HCT116 (cell line): Measurements from ENCODE around the gene SPON2. TPM values are rescaled to one million over a fixed set of nuclear protein-coding genes. Genes with fewer than 3 reads are reported as not detected.
"Not testable (repeated sequence)": the region's sequence is repeated elsewhere in the genome, so short reads cannot be mapped to it uniquely, and the experiment has no call there.

Experiments used
- ATAC-seq: fragments of 200-7000 bp; cut with Tn5 transposase; 2 replicates; pipeline ENCODE4 v1.9.1; 2020; ENCODE audit warnings: mild to moderate bottlenecking, moderate library complexity
- BruUV-seq: library from RNA; stranded (reverse); fragments of 400-500 nt; replicated peaks from 2 replicates; lab custom pipeline; 2021; lab: Mats Ljungman, UMichigan
- CTCF ChIA-PET: fragments of 300-600 bp; sonication (Branson Sonifier 250); formaldehyde crosslinking; loops from one replicate; lab custom pipeline; 2021; ENCODE audit warnings: antibody characterized with exemption; lab: Charles Lee
- POLR2A ChIA-PET: fragments of 300-600, 350-600 bp; sonication (Branson Sonifier 250); formaldehyde crosslinking; loops from one replicate; lab custom pipeline; 2021; ENCODE audit warnings: antibody characterized with exemption; lab: Charles Lee
- RAD21 ChIA-PET, 2 experiments: fragments of 300-600 bp; sonication (Branson Sonifier 250); formaldehyde crosslinking; loops; one replicate each; lab custom pipeline; 2023; ENCODE audit warnings: low total read pairs in 2 of 2; ENCODE audit not compliant: uncharacterized antibody in 2 of 2, unreplicated experiment in 2 of 2, low non-redundant PET in 1 of 2; lab: Charles Lee
- DNase-seq: peaks from one replicate; pipeline ENCODE4 v3.0.0-alpha.2; 2010; ENCODE audit warnings: low read depth, low spot score
- H2AFZ ChIP-seq: fragments of 200-600 bp; shearing (Covaris generic), sonication (generic); 2 replicates; pipeline ENCODE4 v1.6.1; 2017; ENCODE audit warnings: low read depth, mixed run types, mixed read lengths, antibody characterized with exemption, low read length; ENCODE audit not compliant: poor library complexity, severe bottlenecking
- H3K27ac ChIP-seq: 2 replicates; pipeline ENCODE4 v1.5.1; 2012; ENCODE audit warnings: low read depth, low read length
- H3K27me3 ChIP-seq: fragments of 200-600 bp; sonication (generic); 2 replicates; pipeline ENCODE4 v1.6.1; 2016; ENCODE audit warnings: mixed run types, low read length, mixed read lengths; ENCODE audit not compliant: insufficient read depth
- H3K36me3 ChIP-seq, 2 experiments: fragments of 200-500 bp in 1 of 2; fragments of 200-600 bp in 1 of 2; sonication (Bioruptor generic) in 1 of 2; sonication (generic) in 1 of 2; 2 replicates each; pipeline versions ENCODE4 v1.5.1 to v1.6.1; 2014 to 2016; ENCODE audit warnings: low read length in 2 of 2, inconsistent platforms in 1 of 2, mixed read lengths in 1 of 2, mixed run types in 1 of 2; ENCODE audit not compliant: insufficient read depth in 2 of 2, control insufficient read depth in 1 of 2
- H3K4me1 ChIP-seq, 2 experiments: fragments of 200-600 bp in 1 of 2; sonication (generic) in 1 of 2; 2 replicates each; pipeline versions ENCODE4 v1.5.1 to v1.6.1; 2012 to 2017; ENCODE audit warnings: low read length in 2 of 2, inconsistent platforms in 1 of 2, mild to moderate bottlenecking in 1 of 2, mixed read lengths in 1 of 2, mixed run types in 1 of 2, moderate library complexity in 1 of 2; ENCODE audit not compliant: insufficient read depth in 2 of 2, control insufficient read depth in 1 of 2
- H3K4me2 ChIP-seq: fragments of 200-600 bp; sonication (generic); 2 replicates; pipeline ENCODE4 v1.6.1; 2017; ENCODE audit warnings: mixed run types, low read length, mixed read lengths
- H3K4me3 ChIP-seq, 2 experiments: fragments of 200-600 bp in 1 of 2; sonication (generic) in 1 of 2; replicated peaks in 1 of 2; 2 replicates each; pipeline ENCODE4 v1.5.1; 2011 to 2016; ENCODE audit warnings: low read length in 2 of 2, control low read depth in 1 of 2, low read depth in 1 of 2, mild to moderate bottlenecking in 1 of 2, mixed read lengths in 1 of 2, mixed run types in 1 of 2
- H3K79me2 ChIP-seq: fragments of 200-600 bp; sonication (generic); 2 replicates; pipeline ENCODE4 v1.6.1; 2017; ENCODE audit warnings: mild to moderate bottlenecking, mixed run types, low read length, moderate library complexity, mixed read lengths; ENCODE audit not compliant: insufficient read depth
- H3K9ac ChIP-seq: fragments of 200-600 bp; sonication (generic); 2 replicates; pipeline ENCODE4 v1.6.1; 2016; ENCODE audit warnings: low read length, mixed read lengths
- H3K9me2 ChIP-seq: fragments of 200-600 bp; sonication (generic), shearing (Covaris generic); 2 replicates; pipeline ENCODE4 v1.6.1; 2017; ENCODE audit warnings: mixed run types, mild to moderate bottlenecking, moderate library complexity; ENCODE audit not compliant: insufficient read depth
- H3K9me3 ChIP-seq, 2 experiments: fragments of 200-500 bp in 1 of 2; fragments of 200-600 bp in 1 of 2; sonication (Bioruptor generic) in 1 of 2; sonication (generic) in 1 of 2; 2 replicates each; pipeline ENCODE4 v1.6.1; 2014 to 2017; ENCODE audit warnings: low read length in 2 of 2, mixed read lengths in 2 of 2, inconsistent platforms in 1 of 2, low read depth in 1 of 2, mild to moderate bottlenecking in 1 of 2, mixed run types in 1 of 2, moderate library complexity in 1 of 2; ENCODE audit not compliant: control insufficient read depth in 1 of 2, insufficient read depth in 1 of 2
- H4K20me1 ChIP-seq: fragments of 200-600 bp; sonication (generic), shearing (Covaris generic); 2 replicates; pipeline ENCODE4 v1.6.1; 2017; ENCODE audit warnings: mixed run types, mild to moderate bottlenecking, moderate library complexity; ENCODE audit not compliant: insufficient read depth
- CEBPB ChIP-seq: IDR thresholded peaks from 2 replicates; pipeline ENCODE4 v1.6.1; 2012; ENCODE audit warnings: low read depth
- JUND ChIP-seq: IDR thresholded peaks from 2 replicates; pipeline ENCODE4 v1.6.1; 2012
- POLR2AphosphoS5 ChIP-seq: IDR thresholded peaks from 2 replicates; pipeline ENCODE4 v1.6.1; 2011; ENCODE audit warnings: mild to moderate bottlenecking, low read depth, low read length, moderate library complexity
- SP1 ChIP-seq: IDR thresholded peaks from 2 replicates; pipeline ENCODE4 v1.6.1; 2012; ENCODE audit warnings: low read depth
- SRF ChIP-seq: IDR thresholded peaks from 2 replicates; pipeline ENCODE4 v1.6.1; 2012; ENCODE audit warnings: low read depth
- intact Hi-C: fragments of 100-400 bp; cut with micrococcal nuclease; formaldehyde crosslinking; loops from 2 replicates; pipeline ENCODE4 v1.10.0; 2022
- total RNA-seq: library from RNA; stranded (reverse); gene quantifications from one replicate; pipeline ENCODE4 v1.2.1, GENCODE V29; 2021; ENCODE audit not compliant: unreplicated experiment

Gene SPON2
- total RNA-seq, 1 experiment from 2014 or later = 1.5 TPM

GRCh38 chr4:1126506-1126905 is 45.9 kb downstream of the SPON2 start:
- CTCF ChIA-PET = no interaction called here
- Histone ChIP-seq H4K20me1 (no peaks in the 10 kb centered on the region), H3K9me2 (no peaks in the 10 kb centered on the region), H3K27ac (no peak overlapping the region), H3K9me3 (no peaks in the 10 kb centered on the region), H3K9ac (no peak overlapping the region), H3K4me1 (peaks cover 0 to 6% of the 10 kb centered on the region in 2 experiments; a peak in 2 of 4 replicates), H3K4me2 (no peak overlapping the region), H2AFZ (no peak overlapping the region), H3K4me3 (no peak overlapping the region), H3K36me3 (no peaks in the 10 kb centered on the region), H3K79me2 (no peaks in the 10 kb centered on the region), H3K27me3 (no peaks in the 10 kb centered on the region; the same call in 1 of the 2 replicates)
- no peak for TF ChIP-seq SP1
- no peak for TF ChIP-seq JUND
- no peak for TF ChIP-seq SRF
- no peak for TF ChIP-seq CEBPB
- no peak for TF ChIP-seq POLR2AphosphoS5
- no peak for ATAC-seq
- intact Hi-C loops = no loop called here
- POLR2A ChIA-PET = no interaction called here
- no TSS peak for BruUV-seq
- no peak for DNase-seq
- RAD21 ChIA-PET = interaction anchor here in 1 of 2 experiments (1.0 kb wide), 1 partner anchor 141 kb away, joined by 3 read pairs; no protein-coding TSS in a partner anchor

GRCh38 chr4:1125466-1125865 is 46.9 kb downstream of the SPON2 start:
- H2AFZ ChIP-seq, H3K4me1 ChIP-seq, CTCF ChIA-PET, H3K79me2 ChIP-seq, DNase-seq, ATAC-seq, H3K9me3 ChIP-seq, H4K20me1 ChIP-seq, H3K4me2 ChIP-seq, H3K4me3 ChIP-seq, H3K27ac ChIP-seq, H3K9ac ChIP-seq, H3K9me2 ChIP-seq, BruUV-seq, H3K27me3 ChIP-seq, H3K36me3 ChIP-seq, intact Hi-C loops, POLR2A ChIA-PET, RAD21 ChIA-PET: not testable (repeated sequence)
